Keratinocyte (primary cell): Measurements from ENCODE around the gene TAOK1. TPM values are rescaled to one million over a fixed set of nuclear protein-coding genes. Genes with fewer than 3 reads are reported as not detected.
A peak's percentile ranks its signal among the peaks of the same experiment; 100 is the strongest.

ENCODE experiments used
- DNase-seq: peaks from one replicate; pipeline ENCODE4 v3.0.0-alpha.2; 2011; ENCODE audit warnings: low read depth, missing footprints, low spot score
- FAIRE-seq: peaks from 2 replicates; lab custom pipeline; 2011; peaks lifted over from hg19 to GRCh38; lab: Jason Lieb, UNC
- H2AFZ ChIP-seq: 2 replicates; pipeline ENCODE4 v1.6.0; 2012; ENCODE audit warnings: low read length, control low read depth, inconsistent platforms; ENCODE audit not compliant: control insufficient read depth
- H3K27ac ChIP-seq: 2 replicates; pipeline ENCODE4 v1.5.1; 2011; ENCODE audit warnings: low read length; ENCODE audit not compliant: control insufficient read depth, insufficient read depth
- H3K27me3 ChIP-seq: 3 replicates; pipeline ENCODE4 v1.6.0; 2011; ENCODE audit warnings: low read length; ENCODE audit not compliant: control insufficient read depth, insufficient read depth; ENCODE audit errors: extremely low read depth
- H3K36me3 ChIP-seq, 2 experiments: 2 replicates in 1 of 2; 3 replicates in 1 of 2; pipeline ENCODE4 v1.5.1; 2011; ENCODE audit warnings: low read length in 2 of 2, mild to moderate bottlenecking in 1 of 2; ENCODE audit not compliant: control insufficient read depth in 2 of 2, insufficient read depth in 2 of 2; ENCODE audit errors: extremely low read depth in 1 of 2
- H3K4me1 ChIP-seq: 3 replicates; pipeline ENCODE4 v1.5.1; 2011; ENCODE audit warnings: low read length; ENCODE audit not compliant: control insufficient read depth, insufficient read depth; ENCODE audit errors: extremely low read depth
- H3K4me2 ChIP-seq: 3 replicates; pipeline ENCODE4 v1.6.0; 2011; ENCODE audit warnings: low read depth, low read length; ENCODE audit not compliant: control insufficient read depth, insufficient read depth; ENCODE audit errors: extremely low read depth
- H3K4me3 ChIP-seq, 3 experiments: fragments of 200-600 bp in 1 of 3; sonication (generic) in 1 of 3; 2 replicates in 2 of 3; 3 replicates in 1 of 3; pipeline ENCODE4 v1.5.1; 2011 to 2016; ENCODE audit warnings: low read length in 3 of 3, mild to moderate bottlenecking in 3 of 3, control low read depth in 2 of 3, inconsistent platforms in 1 of 3, low read depth in 1 of 3, mixed read lengths in 1 of 3, mixed run types in 1 of 3, moderate library complexity in 1 of 3; ENCODE audit not compliant: control insufficient read depth in 2 of 3, insufficient read depth in 2 of 3; ENCODE audit errors: extremely low read depth in 1 of 3
- H3K79me2 ChIP-seq: 2 replicates; pipeline ENCODE4 v1.6.0; 2012; ENCODE audit warnings: low read length; ENCODE audit not compliant: control insufficient read depth, insufficient read depth
- H3K9ac ChIP-seq: 3 replicates; pipeline ENCODE4 v1.6.0; 2011; ENCODE audit warnings: low read length; ENCODE audit not compliant: control insufficient read depth, insufficient read depth; ENCODE audit errors: extremely low read depth
- H3K9me1 ChIP-seq: 3 replicates; pipeline ENCODE4 v1.6.0; 2011; ENCODE audit warnings: low read length; ENCODE audit not compliant: control insufficient read depth, insufficient read depth; ENCODE audit errors: extremely low read depth
- H3K9me3 ChIP-seq: 2 replicates; pipeline ENCODE4 v1.5.1; 2012; ENCODE audit warnings: low read depth, low read length; ENCODE audit not compliant: control insufficient read depth
- H4K20me1 ChIP-seq: 3 replicates; pipeline ENCODE4 v1.6.0; 2011; ENCODE audit warnings: low read length; ENCODE audit not compliant: control insufficient read depth, insufficient read depth; ENCODE audit errors: extremely low read depth
- CTCF ChIP-seq, 3 experiments: IDR thresholded peaks in 1 of 3; conservative IDR thresholded peaks in 1 of 3; optimal IDR thresholded peaks in 1 of 3; 2 replicates in 2 of 3; 3 replicates in 1 of 3; pipeline versions ENCODE3 to v1.5.1; 2011; ENCODE audit warnings: low read length in 3 of 3, mild to moderate bottlenecking in 3 of 3, moderate library complexity in 2 of 3, control low read depth in 1 of 3, inconsistent platforms in 1 of 3; ENCODE audit not compliant: insufficient read depth in 2 of 3; ENCODE audit errors: extremely low read depth in 1 of 3
- EZH2 ChIP-seq: IDR thresholded peaks from one replicate; pipeline ENCODE4 v1.6.1; 2012; ENCODE audit warnings: inconsistent platforms, mild to moderate bottlenecking, low read length, moderate library complexity
- dilution Hi-C: fragments of 300-500 bp; cut with MboI; formaldehyde crosslinking; loops from one replicate; pipeline ENCODE4 v1.7.0; 2020; ENCODE audit warnings: low sequenced_read_pairs; ENCODE audit not compliant: extremely low pct_ligation_motif_present
- polyA plus RNA-seq, 5 experiments: library from polyadenylated mRNA; depleted of rRNA in 3 of 5; stranded (reverse) in 3 of 5; stranded (forward) in 1 of 5; unstranded in 1 of 5; fragments of >200 nt; gene quantifications; 1 replicate in 1 of 5; 2 replicates in 3 of 5; 3 replicates in 1 of 5; pipeline versions ENCODE4 v1.2.1 to v1.2.3, GENCODE V29; 2011 to 2012; ENCODE audit warnings: missing spikeins in 2 of 5, low read depth in 1 of 5, low replicate concordance in 1 of 5

The TAOK1 gene
- polyA plus RNA-seq, 1 donor (not counting 4 experiments of a cell fraction or from before 2014, with no cell fraction given) = 26.7 TPM

- no peak for TF ChIP-seq EZH2
- TF ChIP-seq CTCF (optimal IDR thresholded peaks at IDR 0.05 in 1 of 3, IDR thresholded peaks at IDR 0.05 in 1 of 3, conservative IDR thresholded peaks at IDR 0.05 in 1 of 3; ENCODE audit: extremely low read depth in 1 of 3, insufficient read depth in 2 of 3, low read length in 3 of 3) = peak; percentile 24 to 55 (median 28)
- no peak overlapping the region for H3K4me2 ChIP-seq
- peaks cover 16% of the 10 kb centered on the region for H3K4me1 ChIP-seq
- DNase-seq (no peak), FAIRE-seq (peak; percentile 53)
- H3K9me1 ChIP-seq = no peaks in the 10 kb centered on the region
- no peaks in the 10 kb centered on the region for H3K9me3 ChIP-seq
- no peak overlapping the region for H3K9ac ChIP-seq
- H3K36me3 ChIP-seq = no peaks in the 10 kb centered on the region
- H3K4me3 ChIP-seq = no peak overlapping the region
- H2AFZ ChIP-seq = no peak overlapping the region
- dilution Hi-C loops = no loop called here
- H3K79me2 ChIP-seq = no peaks in the 10 kb centered on the region
- no peaks in the 10 kb centered on the region for H4K20me1 ChIP-seq
- peak overlapping the region; percentile 66 for H3K27ac ChIP-seq
- no peaks in the 10 kb centered on the region for H3K27me3 ChIP-seq
These were observed 5.3 kb upstream of the TAOK1 start for GRCh38 chr17:29384901-29385300.

- FAIRE-seq (no peak), DNase-seq (no peak)
- H3K36me3 ChIP-seq = no peaks in the 10 kb centered on the region
- no peak overlapping the region for H2AFZ ChIP-seq
- H3K79me2 ChIP-seq = peaks cover 11% of the 10 kb centered on the region
- no peaks in the 10 kb centered on the region for H3K27me3 ChIP-seq
- no peak overlapping the region for H3K4me2 ChIP-seq
- TF ChIP-seq EZH2 (no peak), CTCF (optimal IDR thresholded peaks at IDR 0.05 in 1 of 3, IDR thresholded peaks at IDR 0.05 in 1 of 3, conservative IDR thresholded peaks at IDR 0.05 in 1 of 3; ENCODE audit: extremely low read depth in 1 of 3, insufficient read depth in 2 of 3, low read length in 3 of 3) (no peak)
- no peaks in the 10 kb centered on the region for H3K9me3 ChIP-seq
- no peak overlapping the region for H3K9ac ChIP-seq
- no peaks in the 10 kb centered on the region for H3K9me1 ChIP-seq
- peaks cover 19% of the 10 kb centered on the region for H3K4me1 ChIP-seq
- no peaks in the 10 kb centered on the region for H4K20me1 ChIP-seq
- no peak overlapping the region for H3K4me3 ChIP-seq
- dilution Hi-C loops = no loop called here
- no peak overlapping the region for H3K27ac ChIP-seq
These were observed 3.4 kb upstream of the TAOK1 start for GRCh38 chr17:29386760-29387159.
